HEK293 (cell line): ENCODE measurements around the gene ZFC3H1.

Source experiments
- CTCF ChIA-PET: fragments of 350-600 bp; formaldehyde crosslinking; extraction: SDS; loops from one replicate; lab custom pipeline; 2021; ENCODE audit warnings: antibody characterized with exemption; lab: Yijun Ruan, JAX
- POLR2A ChIA-PET: fragments of 300-600 bp; formaldehyde crosslinking; extraction: SDS; loops from one replicate; lab custom pipeline; 2020; ENCODE audit warnings: antibody characterized with exemption, inconsistent platforms; lab: Yijun Ruan, JAX
- H3K27ac ChIP-seq: fragments of 200-500 bp; sonication (Bioruptor generic); 2 replicates; pipeline ENCODE4 v1.5.1; 2014; ENCODE audit warnings: low read depth, low read length, control low read depth, inconsistent platforms; ENCODE audit errors: extremely low read depth
- H3K36me3 ChIP-seq, 2 experiments: fragments of 200-500 bp in 1 of 2; sonication (Bioruptor generic) in 1 of 2; 1 replicate in 1 of 2; 2 replicates in 1 of 2; pipeline ENCODE4 v1.5.1; 2014 to 2017; ENCODE audit warnings: inconsistent platforms in 2 of 2, low read length in 2 of 2; ENCODE audit not compliant: control insufficient read depth in 2 of 2, insufficient read depth in 1 of 2
- H3K4me1 ChIP-seq: fragments of 200-500 bp; sonication (Bioruptor generic); 2 replicates; pipeline ENCODE4 v1.5.1; 2014; ENCODE audit warnings: mild to moderate bottlenecking, low read length, inconsistent platforms; ENCODE audit not compliant: control insufficient read depth, insufficient read depth
- H3K4me3 ChIP-seq: 2 replicates; pipeline ENCODE4 v1.5.1; 2011; ENCODE audit warnings: low read depth, mild to moderate bottlenecking, control low read depth, low read length, moderate library complexity
- H3K9me3 ChIP-seq: fragments of 200-500 bp; sonication (Bioruptor generic); 2 replicates; pipeline ENCODE4 v1.5.1; 2014; ENCODE audit warnings: low read depth, low read length, inconsistent platforms; ENCODE audit not compliant: control insufficient read depth, insufficient read depth
- EGR2 ChIP-seq: fragments of 450-650 bp; formaldehyde crosslinking; IDR thresholded peaks from 2 replicates; pipeline ENCODE4 v1.5.1; 2016; ENCODE audit warnings: low read depth, missing biosample characterization, missing genetic modification characterization
- GLI2 ChIP-seq: fragments of 450-650 bp; formaldehyde crosslinking; IDR thresholded peaks from 2 replicates; pipeline ENCODE4; 2017; ENCODE audit warnings: missing biosample characterization, missing genetic modification characterization, low read depth, borderline replicate concordance
- GLI4 ChIP-seq: fragments of 450-650 bp; formaldehyde crosslinking; IDR thresholded peaks from 2 replicates; pipeline ENCODE4 v1.5.1; 2016; ENCODE audit warnings: missing biosample characterization, missing genetic modification characterization
- OSR2 ChIP-seq: fragments of 450-650 bp; formaldehyde crosslinking; IDR thresholded peaks from 2 replicates; pipeline ENCODE4 v1.5.1; 2016; ENCODE audit warnings: missing biosample characterization, missing genetic modification characterization
- OVOL3 ChIP-seq: fragments of 450-650 bp; formaldehyde crosslinking; IDR thresholded peaks from 2 replicates; pipeline ENCODE4 v1.5.1; 2016; ENCODE audit warnings: missing biosample characterization, missing genetic modification characterization
- SP2 ChIP-seq: fragments of 450-650 bp; formaldehyde crosslinking; IDR thresholded peaks from 2 replicates; pipeline ENCODE4 v1.5.1; 2016; ENCODE audit warnings: missing biosample characterization, missing genetic modification characterization
- TRIM28 ChIP-seq: IDR thresholded peaks from 2 replicates; pipeline ENCODE4 v1.6.1; 2011; ENCODE audit warnings: low read length, control low read depth, borderline replicate concordance
- ZBTB8A ChIP-seq: fragments of 450-650 bp; formaldehyde crosslinking; IDR thresholded peaks from 2 replicates; pipeline ENCODE4 v1.5.1; 2016; ENCODE audit warnings: missing biosample characterization, missing genetic modification characterization
- ZFHX2 ChIP-seq: fragments of 450-650 bp; formaldehyde crosslinking; conservative IDR thresholded peaks from 2 replicates; pipeline ENCODE4 v1.5.1; 2016; ENCODE audit warnings: missing biosample characterization, missing genetic modification characterization
- ZFP69B ChIP-seq: fragments of 450-650 bp; formaldehyde crosslinking; IDR thresholded peaks from 2 replicates; pipeline ENCODE4 v1.5.1; 2016; ENCODE audit warnings: missing biosample characterization, missing genetic modification characterization
- ZNF561 ChIP-seq: fragments of 450-650 bp; IDR thresholded peaks from 2 replicates; pipeline ENCODE4 v1.5.1; 2018; ENCODE audit warnings: missing biosample characterization, missing genetic modification characterization, borderline replicate concordance
- ZNF585B ChIP-seq: fragments of 450-650 bp; formaldehyde crosslinking; IDR thresholded peaks from 2 replicates; pipeline ENCODE4 v1.5.1; 2016; ENCODE audit warnings: missing biosample characterization, missing genetic modification characterization
- ZNF623 ChIP-seq: fragments of 450-650 bp; formaldehyde crosslinking; IDR thresholded peaks from 2 replicates; pipeline ENCODE4 v1.5.1; 2016; ENCODE audit warnings: missing biosample characterization, missing genetic modification characterization
- ZNF629 ChIP-seq: fragments of 450-650 bp; formaldehyde crosslinking; IDR thresholded peaks from 2 replicates; pipeline ENCODE4 v1.5.1; 2017; ENCODE audit warnings: missing biosample characterization, missing genetic modification characterization
- ZXDB ChIP-seq: fragments of 450-650 bp; formaldehyde crosslinking; IDR thresholded peaks from 2 replicates; pipeline ENCODE4 v1.5.1; 2016; ENCODE audit warnings: missing biosample characterization, missing genetic modification characterization
- TF ChIP-seq, protein P1 (sequence below): fragments of 450-650 bp; formaldehyde crosslinking; IDR thresholded peaks from 2 replicates; pipeline ENCODE4 v1.5.1; 2017; ENCODE audit warnings: missing biosample characterization, missing genetic modification characterization
- TF ChIP-seq, protein P2 (sequence below): fragments of 450-650 bp; formaldehyde crosslinking; IDR thresholded peaks from 2 replicates; pipeline ENCODE4 v1.5.1; 2016; ENCODE audit warnings: missing biosample characterization, missing genetic modification characterization
- TF ChIP-seq, protein P3 (sequence below): fragments of 450-650 bp; formaldehyde crosslinking; IDR thresholded peaks from 2 replicates; pipeline ENCODE4 v1.5.1; 2016; ENCODE audit warnings: missing biosample characterization, missing genetic modification characterization
- TF ChIP-seq, protein P4 (sequence below): fragments of 450-650 bp; formaldehyde crosslinking; IDR thresholded peaks from 2 replicates; pipeline ENCODE4 v1.5.1; 2016; ENCODE audit warnings: missing biosample characterization, missing genetic modification characterization
- TF ChIP-seq, protein P5 (sequence below): fragments of 450-650 bp; formaldehyde crosslinking; IDR thresholded peaks from 2 replicates; pipeline ENCODE4 v1.5.1; 2016; ENCODE audit warnings: missing biosample characterization, missing genetic modification characterization
- TF ChIP-seq, protein P6 (sequence below): fragments of 450-650 bp; formaldehyde crosslinking; IDR thresholded peaks from 2 replicates; pipeline ENCODE4 v1.5.1; 2016; ENCODE audit warnings: missing biosample characterization, missing genetic modification characterization, low read depth

Gene ZFC3H1

DNA sequence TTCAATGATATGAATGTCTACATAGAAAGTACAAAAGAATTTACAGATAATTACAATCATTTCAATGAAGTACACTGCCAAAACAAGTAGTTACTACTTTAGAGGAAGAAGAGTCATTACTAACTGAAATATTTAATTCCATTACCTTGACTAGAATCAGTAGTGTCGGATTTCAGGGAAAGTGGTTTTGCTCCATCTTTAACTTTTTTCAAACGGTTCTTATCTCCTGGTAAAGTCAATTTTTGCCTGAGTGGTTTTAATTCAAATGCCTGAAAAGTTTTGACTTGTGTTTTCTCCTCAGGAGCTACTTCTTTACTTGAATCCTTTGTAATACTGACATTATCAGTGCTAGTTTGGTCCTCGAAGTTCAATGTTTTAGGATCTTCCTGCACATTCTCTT is 6.9 kb downstream of the ZFC3H1 start:
- peaks cover 4% of the 10 kb centered on the region; the same call in 1 of the 2 replicates for H3K4me1 ChIP-seq
- CTCF ChIA-PET, result interaction anchor here (0.7 to 1.0 kb wide), 2 partner anchors 91 to 341 kb away, joined by 3 read pairs; no protein-coding TSS in a partner anchor
- TF ChIP-seq, protein P1, sequence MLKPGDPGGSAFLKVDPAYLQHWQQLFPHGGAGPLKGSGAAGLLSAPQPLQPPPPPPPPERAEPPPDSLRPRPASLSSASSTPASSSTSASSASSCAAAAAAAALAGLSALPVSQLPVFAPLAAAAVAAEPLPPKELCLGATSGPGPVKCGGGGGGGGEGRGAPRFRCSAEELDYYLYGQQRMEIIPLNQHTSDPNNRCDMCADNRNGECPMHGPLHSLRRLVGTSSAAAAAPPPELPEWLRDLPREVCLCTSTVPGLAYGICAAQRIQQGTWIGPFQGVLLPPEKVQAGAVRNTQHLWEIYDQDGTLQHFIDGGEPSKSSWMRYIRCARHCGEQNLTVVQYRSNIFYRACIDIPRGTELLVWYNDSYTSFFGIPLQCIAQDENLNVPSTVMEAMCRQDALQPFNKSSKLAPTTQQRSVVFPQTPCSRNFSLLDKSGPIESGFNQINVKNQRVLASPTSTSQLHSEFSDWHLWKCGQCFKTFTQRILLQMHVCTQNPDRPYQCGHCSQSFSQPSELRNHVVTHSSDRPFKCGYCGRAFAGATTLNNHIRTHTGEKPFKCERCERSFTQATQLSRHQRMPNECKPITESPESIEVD (tag by site-specific recombination), result peak; percentile 74
- TF ChIP-seq, protein P2, sequence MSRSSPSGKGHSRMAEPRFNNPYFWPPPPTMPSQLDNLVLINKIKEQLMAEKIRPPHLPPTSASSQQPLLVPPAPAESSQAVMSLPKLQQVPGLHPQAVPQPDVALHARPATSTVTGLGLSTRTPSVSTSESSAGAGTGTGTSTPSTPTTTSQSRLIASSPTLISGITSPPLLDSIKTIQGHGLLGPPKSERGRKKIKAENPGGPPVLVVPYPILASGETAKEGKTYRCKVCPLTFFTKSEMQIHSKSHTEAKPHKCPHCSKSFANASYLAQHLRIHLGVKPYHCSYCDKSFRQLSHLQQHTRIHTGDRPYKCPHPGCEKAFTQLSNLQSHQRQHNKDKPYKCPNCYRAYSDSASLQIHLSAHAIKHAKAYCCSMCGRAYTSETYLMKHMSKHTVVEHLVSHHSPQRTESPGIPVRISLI (tag by site-specific recombination), result no peak
- peaks cover 44 to 77% of the 10 kb centered on the region in 2 experiments for H3K36me3 ChIP-seq
- H3K9me3 ChIP-seq, result no peaks in the 10 kb centered on the region
- no peak overlapping the region for H3K4me3 ChIP-seq
- no peak overlapping the region for H3K27ac ChIP-seq
- POLR2A ChIA-PET, result no interaction called here

DNA sequence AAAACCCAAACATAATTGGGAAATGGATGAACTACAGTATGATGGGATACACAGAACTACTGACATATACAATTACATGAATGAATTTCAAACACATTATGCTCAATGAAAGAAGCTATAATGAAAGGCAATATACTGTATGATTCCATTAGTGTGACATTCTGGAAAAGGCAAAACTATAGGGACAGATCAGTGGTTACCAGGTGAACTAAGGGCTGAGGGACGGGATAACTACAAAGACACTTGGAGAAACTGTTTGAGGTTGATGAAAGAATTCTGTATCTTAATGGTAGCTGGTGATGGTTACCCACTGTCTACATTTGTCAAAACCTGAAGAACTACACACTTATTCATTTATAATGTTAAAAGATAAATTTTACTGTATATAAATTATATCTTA is 7.7 kb downstream of the ZFC3H1 start:
- CTCF ChIA-PET, result interaction anchor here (0.7 to 1.3 kb wide), 2 partner anchors 19 to 1218 kb away, joined by 3 to 5 read pairs; no protein-coding TSS in a partner anchor
- Histone ChIP-seq H3K9me3 (no peaks in the 10 kb centered on the region), H3K36me3 (peaks cover 44 to 81% of the 10 kb centered on the region in 2 experiments), H3K27ac (no peak overlapping the region), H3K4me1 (peaks cover 2% of the 10 kb centered on the region; the same call in 1 of the 2 replicates), H3K4me3 (no peak overlapping the region)
- no peak for TF ChIP-seq OSR2 (tag by site-specific recombination)
- TF ChIP-seq ZNF561 (tag by site-specific recombination), result no peak
- no peak for TF ChIP-seq TRIM28
- TF ChIP-seq, protein P3, sequence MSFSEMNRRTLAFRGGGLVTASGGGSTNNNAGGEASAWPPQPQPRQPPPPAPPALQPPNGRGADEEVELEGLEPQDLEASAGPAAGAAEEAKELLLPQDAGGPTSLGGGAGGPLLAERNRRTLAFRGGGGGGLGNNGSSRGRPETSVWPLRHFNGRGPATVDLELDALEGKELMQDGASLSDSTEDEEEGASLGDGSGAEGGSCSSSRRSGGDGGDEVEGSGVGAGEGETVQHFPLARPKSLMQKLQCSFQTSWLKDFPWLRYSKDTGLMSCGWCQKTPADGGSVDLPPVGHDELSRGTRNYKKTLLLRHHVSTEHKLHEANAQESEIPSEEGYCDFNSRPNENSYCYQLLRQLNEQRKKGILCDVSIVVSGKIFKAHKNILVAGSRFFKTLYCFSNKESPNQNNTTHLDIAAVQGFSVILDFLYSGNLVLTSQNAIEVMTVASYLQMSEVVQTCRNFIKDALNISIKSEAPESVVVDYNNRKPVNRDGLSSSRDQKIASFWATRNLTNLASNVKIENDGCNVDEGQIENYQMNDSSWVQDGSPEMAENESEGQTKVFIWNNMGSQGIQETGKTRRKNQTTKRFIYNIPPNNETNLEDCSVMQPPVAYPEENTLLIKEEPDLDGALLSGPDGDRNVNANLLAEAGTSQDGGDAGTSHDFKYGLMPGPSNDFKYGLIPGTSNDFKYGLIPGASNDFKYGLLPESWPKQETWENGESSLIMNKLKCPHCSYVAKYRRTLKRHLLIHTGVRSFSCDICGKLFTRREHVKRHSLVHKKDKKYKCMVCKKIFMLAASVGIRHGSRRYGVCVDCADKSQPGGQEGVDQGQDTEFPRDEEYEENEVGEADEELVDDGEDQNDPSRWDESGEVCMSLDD, result no peak
- TF ChIP-seq GLI2 (tag by site-specific recombination), result no peak
- TF ChIP-seq SP2 (tag by site-specific recombination), result no peak
- TF ChIP-seq ZFHX2 (tag by site-specific recombination), result no peak
- no peak for TF ChIP-seq GLI4 (tag by site-specific recombination)
- TF ChIP-seq ZNF623 (tag by site-specific recombination), result no peak
- TF ChIP-seq ZNF629 (tag by site-specific recombination), result no peak
- TF ChIP-seq, protein P4, sequence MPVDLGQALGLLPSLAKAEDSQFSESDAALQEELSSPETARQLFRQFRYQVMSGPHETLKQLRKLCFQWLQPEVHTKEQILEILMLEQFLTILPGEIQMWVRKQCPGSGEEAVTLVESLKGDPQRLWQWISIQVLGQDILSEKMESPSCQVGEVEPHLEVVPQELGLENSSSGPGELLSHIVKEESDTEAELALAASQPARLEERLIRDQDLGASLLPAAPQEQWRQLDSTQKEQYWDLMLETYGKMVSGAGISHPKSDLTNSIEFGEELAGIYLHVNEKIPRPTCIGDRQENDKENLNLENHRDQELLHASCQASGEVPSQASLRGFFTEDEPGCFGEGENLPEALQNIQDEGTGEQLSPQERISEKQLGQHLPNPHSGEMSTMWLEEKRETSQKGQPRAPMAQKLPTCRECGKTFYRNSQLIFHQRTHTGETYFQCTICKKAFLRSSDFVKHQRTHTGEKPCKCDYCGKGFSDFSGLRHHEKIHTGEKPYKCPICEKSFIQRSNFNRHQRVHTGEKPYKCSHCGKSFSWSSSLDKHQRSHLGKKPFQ, result no peak
- TF ChIP-seq, protein P5, sequence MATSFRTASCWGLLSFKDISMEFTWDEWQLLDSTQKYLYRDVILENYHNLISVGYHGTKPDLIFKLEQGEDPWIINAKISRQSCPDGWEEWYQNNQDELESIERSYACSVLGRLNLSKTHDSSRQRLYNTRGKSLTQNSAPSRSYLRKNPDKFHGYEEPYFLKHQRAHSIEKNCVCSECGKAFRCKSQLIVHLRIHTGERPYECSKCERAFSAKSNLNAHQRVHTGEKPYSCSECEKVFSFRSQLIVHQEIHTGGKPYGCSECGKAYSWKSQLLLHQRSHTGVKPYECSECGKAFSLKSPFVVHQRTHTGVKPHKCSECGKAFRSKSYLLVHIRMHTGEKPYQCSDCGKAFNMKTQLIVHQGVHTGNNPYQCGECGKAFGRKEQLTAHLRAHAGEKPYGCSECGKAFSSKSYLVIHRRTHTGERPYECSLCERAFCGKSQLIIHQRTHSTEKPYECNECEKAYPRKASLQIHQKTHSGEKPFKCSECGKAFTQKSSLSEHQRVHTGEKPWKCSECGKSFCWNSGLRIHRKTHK (tag by site-specific recombination), result no peak
- no peak for TF ChIP-seq ZXDB (tag by site-specific recombination)
- TF ChIP-seq, protein P2 (tag by site-specific recombination), result no peak
- TF ChIP-seq, protein P6, sequence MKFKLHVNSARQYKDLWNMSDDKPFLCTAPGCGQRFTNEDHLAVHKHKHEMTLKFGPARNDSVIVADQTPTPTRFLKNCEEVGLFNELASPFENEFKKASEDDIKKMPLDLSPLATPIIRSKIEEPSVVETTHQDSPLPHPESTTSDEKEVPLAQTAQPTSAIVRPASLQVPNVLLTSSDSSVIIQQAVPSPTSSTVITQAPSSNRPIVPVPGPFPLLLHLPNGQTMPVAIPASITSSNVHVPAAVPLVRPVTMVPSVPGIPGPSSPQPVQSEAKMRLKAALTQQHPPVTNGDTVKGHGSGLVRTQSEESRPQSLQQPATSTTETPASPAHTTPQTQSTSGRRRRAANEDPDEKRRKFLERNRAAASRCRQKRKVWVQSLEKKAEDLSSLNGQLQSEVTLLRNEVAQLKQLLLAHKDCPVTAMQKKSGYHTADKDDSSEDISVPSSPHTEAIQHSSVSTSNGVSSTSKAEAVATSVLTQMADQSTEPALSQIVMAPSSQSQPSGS (tag by site-specific recombination), result no peak
- TF ChIP-seq OVOL3 (tag by site-specific recombination), result no peak
- TF ChIP-seq ZNF585B (tag by site-specific recombination), result no peak
- TF ChIP-seq EGR2, result no peak
- no peak for TF ChIP-seq ZBTB8A (tag by site-specific recombination)
- no peak for TF ChIP-seq ZFP69B (tag by site-specific recombination)
- POLR2A ChIA-PET, result no interaction called here
